ENCODE measurements around the gene SOAT2. TPM values are rescaled to one million over a fixed set of nuclear protein-coding genes. Genes with fewer than 3 reads are reported as not detected.

SOAT2 gene
- total RNA-seq, 6 donors from 2014 or later, result 0.11 to 3.1 (median 0.13) TPM; not detected in 3

DNA sequence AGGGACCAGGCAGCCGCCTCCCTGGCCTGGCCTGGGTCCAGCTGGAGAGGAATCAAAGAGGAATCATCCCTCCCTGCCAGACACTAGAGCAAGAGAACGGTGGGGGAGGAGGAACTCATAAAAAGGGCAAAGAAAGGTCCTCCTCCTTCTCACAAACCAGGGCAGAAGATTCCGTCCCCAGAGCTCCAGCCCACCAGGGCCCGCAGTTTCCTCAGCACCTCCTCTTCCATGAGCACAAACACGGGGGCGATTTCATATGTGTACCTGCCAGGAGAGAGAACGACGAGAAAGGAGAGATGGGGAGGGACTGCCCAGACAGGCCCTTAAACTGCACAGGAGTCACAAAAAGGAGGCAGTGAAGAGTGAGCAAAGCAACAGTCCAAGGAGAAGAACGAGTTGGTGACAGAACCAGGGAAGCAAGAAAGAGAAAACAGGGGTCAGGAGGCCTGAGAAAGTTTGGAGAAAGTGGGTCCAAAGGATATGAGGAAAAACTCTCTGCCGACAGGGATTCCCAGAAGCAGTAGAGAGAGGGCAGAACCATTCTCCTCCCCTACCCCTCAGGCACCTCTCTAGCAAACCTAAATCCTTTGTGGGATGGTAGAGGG is 68.5 kb downstream of the SOAT2 start:
- peaks cover 0 to 25% (median 22%) of the 10 kb centered on the region in 4 donors for H3K36me3 ChIP-seq
- no peak overlapping the region for H3K27ac ChIP-seq
- ATAC-seq (ENCODE audit: low FRiP score in 2 of 2) (no peak), DNase-seq (no peak)
- 66 to 72% methylated on average over 9 to 10 of the region's 10 CpGs for WGBS, 2 donors
- peaks cover 0 to 12% (median 0%) of the 10 kb centered on the region in 4 donors for H3K4me1 ChIP-seq
- H3K9me3 ChIP-seq, result no peaks in the 10 kb centered on the region
- TF ChIP-seq POLR2AphosphoS5 (IDR thresholded peaks at IDR 0.05), result no peak
- H3K27me3 ChIP-seq, result no peaks in the 10 kb centered on the region
- no peak overlapping the region for H3K4me3 ChIP-seq

DNA sequence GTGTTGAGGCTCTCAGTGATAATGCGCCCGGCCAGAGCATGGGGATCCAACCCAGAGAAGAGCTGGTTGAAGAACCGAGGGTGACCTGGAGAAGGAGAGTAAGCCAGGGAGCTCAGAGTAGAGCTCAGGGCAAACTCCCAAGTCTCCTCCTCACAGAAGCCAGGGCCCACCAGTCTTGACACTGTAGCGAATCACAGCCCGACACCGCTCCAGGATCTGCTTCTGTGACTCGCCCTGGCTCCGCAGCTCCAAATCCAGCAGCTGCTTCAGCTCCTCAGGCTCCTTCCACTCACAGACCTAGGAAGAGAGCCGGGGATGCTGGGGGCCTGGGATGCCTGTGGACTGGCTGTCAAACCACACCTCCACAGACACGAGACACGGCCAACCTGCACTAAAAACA is 69.1 kb downstream of the SOAT2 start:
- TF ChIP-seq EP300 (IDR thresholded peaks at IDR 0.05), result no peak
- TF ChIP-seq, protein P1, sequence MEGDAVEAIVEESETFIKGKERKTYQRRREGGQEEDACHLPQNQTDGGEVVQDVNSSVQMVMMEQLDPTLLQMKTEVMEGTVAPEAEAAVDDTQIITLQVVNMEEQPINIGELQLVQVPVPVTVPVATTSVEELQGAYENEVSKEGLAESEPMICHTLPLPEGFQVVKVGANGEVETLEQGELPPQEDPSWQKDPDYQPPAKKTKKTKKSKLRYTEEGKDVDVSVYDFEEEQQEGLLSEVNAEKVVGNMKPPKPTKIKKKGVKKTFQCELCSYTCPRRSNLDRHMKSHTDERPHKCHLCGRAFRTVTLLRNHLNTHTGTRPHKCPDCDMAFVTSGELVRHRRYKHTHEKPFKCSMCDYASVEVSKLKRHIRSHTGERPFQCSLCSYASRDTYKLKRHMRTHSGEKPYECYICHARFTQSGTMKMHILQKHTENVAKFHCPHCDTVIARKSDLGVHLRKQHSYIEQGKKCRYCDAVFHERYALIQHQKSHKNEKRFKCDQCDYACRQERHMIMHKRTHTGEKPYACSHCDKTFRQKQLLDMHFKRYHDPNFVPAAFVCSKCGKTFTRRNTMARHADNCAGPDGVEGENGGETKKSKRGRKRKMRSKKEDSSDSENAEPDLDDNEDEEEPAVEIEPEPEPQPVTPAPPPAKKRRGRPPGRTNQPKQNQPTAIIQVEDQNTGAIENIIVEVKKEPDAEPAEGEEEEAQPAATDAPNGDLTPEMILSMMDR (IDR thresholded peaks at IDR 0.05), result no peak
- no peak for TF ChIP-seq POLR2A (IDR thresholded peaks at IDR 0.05)
- no peak for TF ChIP-seq POLR2AphosphoS5 (IDR thresholded peaks at IDR 0.05)
- peaks cover 0 to 12% (median 0%) of the 10 kb centered on the region in 4 donors for H3K4me1 ChIP-seq
- H3K9me3 ChIP-seq, result no peaks in the 10 kb centered on the region
- H3K27ac ChIP-seq, result no peak overlapping the region
- H3K36me3 ChIP-seq, result peaks cover 0 to 25% (median 22%) of the 10 kb centered on the region in 4 donors
- no peak overlapping the region for H3K4me3 ChIP-seq
- no peak for DNase-seq
- H3K27me3 ChIP-seq, result no peaks in the 10 kb centered on the region
- ATAC-seq (ENCODE audit: low FRiP score in 2 of 2), result no peak
- WGBS, 2 donors, result 91 to 93% methylated on average over 7 to 11 of the region's 11 CpGs

DNA sequence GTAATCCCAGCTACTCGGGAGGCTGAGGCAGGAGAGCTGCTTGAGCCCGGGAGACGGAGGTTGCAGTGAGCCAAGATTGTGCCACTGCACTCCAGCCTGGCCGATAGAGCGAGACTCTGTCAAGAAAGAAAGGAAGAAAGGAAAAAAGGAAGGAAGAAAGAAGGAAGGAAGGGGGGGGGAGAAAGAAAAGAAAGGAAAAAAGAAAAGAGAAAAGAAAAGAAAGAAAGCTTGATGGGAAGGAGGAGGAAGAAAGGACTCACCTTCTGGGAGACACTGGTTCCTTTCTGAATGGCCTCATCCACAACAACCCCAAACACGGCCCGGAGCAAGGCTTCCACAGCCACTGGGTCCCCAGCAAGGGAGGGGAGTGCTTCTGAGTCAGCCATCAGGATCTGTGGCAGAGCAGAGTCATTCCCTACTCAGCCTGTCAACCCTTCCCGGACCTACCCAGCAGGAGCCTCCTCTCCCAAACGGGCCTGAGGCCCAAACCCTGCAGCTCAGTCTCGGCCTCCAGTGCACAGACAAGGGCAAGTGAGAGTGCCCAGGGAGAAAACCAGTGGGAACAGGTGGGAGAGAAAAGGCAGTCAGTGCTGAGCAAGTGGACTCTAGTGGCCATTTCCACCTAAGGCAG is 69.9 kb downstream of the SOAT2 start:
- 87 to 95% methylated on average over 10 of the region's 10 CpGs for WGBS, 2 donors
- Histone ChIP-seq H3K9me3 (no peaks in the 10 kb centered on the region), H3K36me3 (peaks cover 0 to 25% (median 22%) of the 10 kb centered on the region in 4 donors), H3K4me1 (peaks cover 0 to 12% (median 0%) of the 10 kb centered on the region in 4 donors), H3K27me3 (no peaks in the 10 kb centered on the region), H3K27ac (no peak overlapping the region), H3K4me3 (no peak overlapping the region)
- DNase-seq (no peak), ATAC-seq (ENCODE audit: low FRiP score in 2 of 2) (no peak)
- TF ChIP-seq POLR2A (IDR thresholded peaks at IDR 0.05) (no peak), POLR2AphosphoS5 (IDR thresholded peaks at IDR 0.05) (no peak)

Small RNA genes within 50 kb of the gene (small RNA-seq; reads per million reads assigned to genes)
- gene HIGD1AP1, result 0 reads per million in 4 donors
- gene MIR6757, result 0 to 0.22 (median 0) reads per million in 4 donors
- 0 reads per million in 4 donors for gene RNU6-333P

Other genes starting within 250 kb of the SOAT2 start
- gene KRT8, start 198.4 kb upstream of the SOAT2 start, total RNA-seq, result 1,000 to 10,000 TPM in 1 of 6 donors, 100 to 1,000 TPM in 4, 10 to 100 TPM in 1; 90.1 to 1,458 (median 358) TPM
- 1,000 to 10,000 TPM in 1 of 6 donors, 100 to 1,000 TPM in 4, 10 to 100 TPM in 1; 99.5 to 1,221 (median 355) TPM for gene KRT18, start 154.4 kb upstream of the SOAT2 start, total RNA-seq
- gene EIF4B, start 97.0 kb upstream of the SOAT2 start, total RNA-seq, result 100 to 1,000 TPM; 222 to 451 (median 363) TPM
- 100 to 1,000 TPM in 5 of 6 donors, 10 to 100 TPM in 1; 99.1 to 703 (median 197) TPM for gene TNS2, start 53.4 kb upstream of the SOAT2 start, total RNA-seq
- 10 to 100 TPM; 34.8 to 53.3 (median 46.7) TPM for gene SPRYD3, start 24.1 kb upstream of the SOAT2 start, total RNA-seq
- 100 to 1,000 TPM in 1 of 6 donors, 10 to 100 TPM in 5; 12.6 to 112 (median 48.9) TPM for gene IGFBP6, start 5.8 kb upstream of the SOAT2 start, total RNA-seq
- 10 to 100 TPM in 5 of 6 donors, 1 to 10 TPM in 1; 9.6 to 52.4 (median 24.0) TPM for gene ZNF740, start 77.2 kb downstream of the SOAT2 start, total RNA-seq
- 100 to 1,000 TPM in 1 of 6 donors, 10 to 100 TPM in 5; 19.8 to 164 (median 28.6) TPM for gene CSAD, start 77.4 kb downstream of the SOAT2 start, total RNA-seq
- gene ITGB7, start 103.8 kb downstream of the SOAT2 start, total RNA-seq, result 10 to 100 TPM in 1 of 6 donors, 1 to 10 TPM in 5; 3.1 to 12.9 (median 4.7) TPM
- 10 to 100 TPM; 21.2 to 43.0 (median 32.1) TPM for gene RARG, start 128.7 kb downstream of the SOAT2 start, total RNA-seq
- 1 to 10 TPM; 1.5 to 5.3 (median 2.1) TPM for gene ESPL1, start 164.8 kb downstream of the SOAT2 start, total RNA-seq
- 100 to 1,000 TPM; 374 to 580 (median 445) TPM for gene PFDN5, start 192.1 kb downstream of the SOAT2 start, total RNA-seq
- gene MYG1, start 196.2 kb downstream of the SOAT2 start, total RNA-seq, result 10 to 100 TPM; 29.1 to 50.7 (median 34.8) TPM
- 100 to 1,000 TPM in 1 of 6 donors, 10 to 100 TPM in 5; 27.2 to 138 (median 40.4) TPM for gene AAAS, start 218.1 kb downstream of the SOAT2 start, total RNA-seq
- not detected for gene SP7, start 232.9 kb downstream of the SOAT2 start, total RNA-seq